Adrenal gland (tissue), 12 donors: Measurements from ENCODE around the gene CAMTA1. TPM values are rescaled to one million over a fixed set of nuclear protein-coding genes. Genes with fewer than 3 reads are reported as not detected.

ENCODE experiments used
- DNase-seq, 7 donors: peaks; one replicate each; pipeline ENCODE4 v3.0.0-alpha.2; 2019 to 2020
- H3K27ac ChIP-seq, 5 donors: fragments of 200-600 bp; sonication (generic) in 4 of 5; 1 replicate in 3 of 5; 2 replicates in 2 of 5; pipeline versions ENCODE4 v1.5.1 to v1.8.0; 2016 to 2020; ENCODE audit warnings: mild to moderate bottlenecking in 1 of 5
- H3K27me3 ChIP-seq: fragments of 200-600 bp; 2 replicates; pipeline ENCODE4 v1.8.0; 2021
- H3K36me3 ChIP-seq, 2 donors: fragments of 200-600 bp; replicated peaks in 1 of 2; 1 replicate in 1 of 2; 2 replicates in 1 of 2; pipeline versions ENCODE4 v1.5.1 to v1.8.0; 2018 to 2022
- H3K4me1 ChIP-seq, 2 donors: fragments of 200-600 bp; replicated peaks in 1 of 2; 1 replicate in 1 of 2; 2 replicates in 1 of 2; pipeline versions ENCODE4 v1.5.1 to v1.8.0; 2018 to 2021
- H3K4me3 ChIP-seq, 4 donors: fragments of 200-600 bp; sonication (generic) in 3 of 4; one replicate each; pipeline ENCODE4 v1.5.1; 2016 to 2018
- H3K9me3 ChIP-seq, 3 donors: fragments of 200-600 bp; sonication (generic) in 1 of 3; replicated peaks in 1 of 3; 1 replicate in 2 of 3; 2 replicates in 1 of 3; pipeline versions ENCODE4 v1.5.1 to v1.8.0; 2016 to 2021
- POLR2A ChIP-seq, 2 donors: fragments of 450-650 bp; IDR thresholded peaks; one replicate each; pipeline ENCODE4 v1.6.1; 2017; ENCODE audit warnings: antibody characterized with exemption in 2 of 2, mild to moderate bottlenecking in 2 of 2, moderate library complexity in 1 of 2
- WGBS, 4 donors: extraction: QIAGEN DNeasy Blood & Tissue Kit in 2 of 4; methylation state at CpG; one replicate each; pipeline versions ENCODE4 v1.1.5 to v1.1.7; 2013 to 2017; 5-methylcytosine and 5-hydroxymethylcytosine counted together
- intact Hi-C, 2 donors: fragments of 100-400 bp; cut with DNase I; formaldehyde crosslinking; loops; one replicate each; pipeline versions ENCODE4 v1.14.1 to v1.15.0; 2022 to 2023
- polyA plus RNA-seq, 3 donors: library from polyadenylated mRNA; stranded (reverse); fragments of 200-250 nt in 2 of 3; fragments of 350-450 nt in 1 of 3; fragmentation: Illumina TruSeq in 1 of 3; extraction: RNeasy Lipid Tissue Mini Kit (QIAGEN cat#74804) in 1 of 3; gene quantifications; one replicate each; pipeline ENCODE4 v1.2.3, GENCODE V29; 2013 to 2014
- total RNA-seq, 9 donors: library from RNA; depleted of rRNA in 4 of 9; stranded (reverse); fragments of >200 nt in 4 of 9; fragments of 120-200 nt in 1 of 9; fragmentation: NEBNext Ultra II Directional in 1 of 9; extraction: Animal tissue kit (Norgen Biotek cat#: 25700) in 1 of 9; gene quantifications; one replicate each; pipeline versions ENCODE4 v1.1.0 to v1.2.4, GENCODE V29; 2013 to 2023
- TF ChIP-seq, protein P1 (sequence below), 6 experiments: fragments of 450-650 bp in 4 of 6; fragments of 200-600 bp in 2 of 6; sonication (generic) in 1 of 6; IDR thresholded peaks; 1 replicate in 5 of 6; 2 replicates in 1 of 6; pipeline versions ENCODE4 v1.5.1 to v1.8.0; 2016 to 2021; ENCODE audit warnings: antibody characterized with exemption in 6 of 6, mild to moderate bottlenecking in 2 of 6, moderate library complexity in 1 of 6
- donor health status: healthy with polysubstance abuse.
- donor health status: Bipolar disorder and iron deficiency.
- donor health status: DM: yes; HTN: yes; CAD: no.
- donor health status: DM: no; HTN: no; CAD: no.
- donor health status: DM: no; HTN: no; CAD: no.
- donor health status: DM: yes; HTN: yes; CAD: no.

The CAMTA1 gene
- total and polyA plus RNA-seq, 12 donors = 62.9 to 141 (median 96.9) TPM

DNA sequence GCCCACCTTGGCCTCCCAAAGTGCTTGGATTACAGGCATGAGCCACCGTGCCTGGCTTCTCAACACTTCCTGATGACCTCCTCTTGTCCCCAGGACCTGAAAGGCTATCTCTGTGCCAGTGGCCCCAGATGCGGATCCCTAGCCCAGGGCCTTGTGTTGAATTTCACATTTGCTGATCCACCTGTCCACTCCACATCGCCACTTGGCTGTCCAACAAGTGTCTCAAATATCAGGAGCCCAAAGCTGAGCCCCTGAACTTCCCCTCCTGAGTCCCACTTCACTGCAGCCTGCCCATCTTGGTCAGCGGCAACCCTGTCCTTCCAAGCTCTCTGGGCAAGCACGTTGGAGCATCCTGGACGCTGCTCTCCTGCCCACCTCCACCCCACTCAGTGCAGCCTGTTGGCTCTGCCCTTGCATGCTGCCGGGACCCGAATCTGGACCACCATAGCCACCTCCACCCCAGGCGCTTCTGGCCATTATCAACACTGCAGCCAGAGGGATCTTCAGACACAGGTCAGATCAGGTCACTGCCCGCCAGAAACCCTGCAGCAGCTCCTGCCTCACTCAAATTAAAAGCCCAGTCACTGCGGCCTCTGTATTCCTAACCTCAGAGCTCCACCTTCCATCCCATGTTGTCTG, 633.3 kb downstream of the CAMTA1 start:
- intact Hi-C loops = no loop called here
- Histone ChIP-seq H3K9me3 (no peaks in the 10 kb centered on the region), H3K4me1 (no peaks in the 10 kb centered on the region), H3K36me3 (no peaks in the 10 kb centered on the region), H3K27ac (no peak overlapping the region), H3K27me3 (no peaks in the 10 kb centered on the region), H3K4me3 (no peak overlapping the region)
- TF ChIP-seq, protein P1, sequence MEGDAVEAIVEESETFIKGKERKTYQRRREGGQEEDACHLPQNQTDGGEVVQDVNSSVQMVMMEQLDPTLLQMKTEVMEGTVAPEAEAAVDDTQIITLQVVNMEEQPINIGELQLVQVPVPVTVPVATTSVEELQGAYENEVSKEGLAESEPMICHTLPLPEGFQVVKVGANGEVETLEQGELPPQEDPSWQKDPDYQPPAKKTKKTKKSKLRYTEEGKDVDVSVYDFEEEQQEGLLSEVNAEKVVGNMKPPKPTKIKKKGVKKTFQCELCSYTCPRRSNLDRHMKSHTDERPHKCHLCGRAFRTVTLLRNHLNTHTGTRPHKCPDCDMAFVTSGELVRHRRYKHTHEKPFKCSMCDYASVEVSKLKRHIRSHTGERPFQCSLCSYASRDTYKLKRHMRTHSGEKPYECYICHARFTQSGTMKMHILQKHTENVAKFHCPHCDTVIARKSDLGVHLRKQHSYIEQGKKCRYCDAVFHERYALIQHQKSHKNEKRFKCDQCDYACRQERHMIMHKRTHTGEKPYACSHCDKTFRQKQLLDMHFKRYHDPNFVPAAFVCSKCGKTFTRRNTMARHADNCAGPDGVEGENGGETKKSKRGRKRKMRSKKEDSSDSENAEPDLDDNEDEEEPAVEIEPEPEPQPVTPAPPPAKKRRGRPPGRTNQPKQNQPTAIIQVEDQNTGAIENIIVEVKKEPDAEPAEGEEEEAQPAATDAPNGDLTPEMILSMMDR (IDR thresholded peaks at IDR 0.05) = no peak
- no peak for TF ChIP-seq POLR2A (IDR thresholded peaks at IDR 0.05)
- 72 to 84% (median 78%) methylated on average over 10 to 11 of the region's 11 CpGs for WGBS, 4 donors
- peak in 5 of 7 donors; percentile 2 to 49 (median 10) for DNase-seq

DNA sequence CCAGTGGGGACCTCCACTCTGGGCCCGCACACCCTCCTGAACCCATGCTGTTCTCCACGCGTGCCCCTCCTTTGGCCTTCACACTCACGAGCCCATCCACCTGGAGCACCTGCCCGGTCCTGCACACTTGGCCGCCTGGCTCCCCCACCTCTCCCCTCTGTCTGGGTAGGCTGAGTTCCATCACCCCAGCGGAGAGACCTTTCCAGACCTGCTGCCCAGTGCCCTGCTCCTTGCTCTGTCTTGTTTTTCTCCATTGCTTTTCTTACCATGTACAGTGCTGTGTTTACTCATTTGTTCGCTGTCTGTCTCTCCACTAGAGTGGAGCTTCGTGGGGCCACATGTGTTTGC, 634.8 kb downstream of the CAMTA1 start:
- Histone ChIP-seq H3K27ac (no peak overlapping the region), H3K4me1 (no peaks in the 10 kb centered on the region), H3K4me3 (no peak overlapping the region), H3K9me3 (no peaks in the 10 kb centered on the region), H3K36me3 (no peaks in the 10 kb centered on the region), H3K27me3 (no peaks in the 10 kb centered on the region)
- intact Hi-C loops = no loop called here
- TF ChIP-seq, protein P1 (IDR thresholded peaks at IDR 0.05) = no peak
- TF ChIP-seq POLR2A (IDR thresholded peaks at IDR 0.05) = no peak
- DNase-seq = peak in 4 of 7 donors; percentile 8 to 27 (median 9)
- WGBS, 4 donors = 68 to 81% (median 74%) methylated on average over 9 of the region's 9 CpGs

DNA sequence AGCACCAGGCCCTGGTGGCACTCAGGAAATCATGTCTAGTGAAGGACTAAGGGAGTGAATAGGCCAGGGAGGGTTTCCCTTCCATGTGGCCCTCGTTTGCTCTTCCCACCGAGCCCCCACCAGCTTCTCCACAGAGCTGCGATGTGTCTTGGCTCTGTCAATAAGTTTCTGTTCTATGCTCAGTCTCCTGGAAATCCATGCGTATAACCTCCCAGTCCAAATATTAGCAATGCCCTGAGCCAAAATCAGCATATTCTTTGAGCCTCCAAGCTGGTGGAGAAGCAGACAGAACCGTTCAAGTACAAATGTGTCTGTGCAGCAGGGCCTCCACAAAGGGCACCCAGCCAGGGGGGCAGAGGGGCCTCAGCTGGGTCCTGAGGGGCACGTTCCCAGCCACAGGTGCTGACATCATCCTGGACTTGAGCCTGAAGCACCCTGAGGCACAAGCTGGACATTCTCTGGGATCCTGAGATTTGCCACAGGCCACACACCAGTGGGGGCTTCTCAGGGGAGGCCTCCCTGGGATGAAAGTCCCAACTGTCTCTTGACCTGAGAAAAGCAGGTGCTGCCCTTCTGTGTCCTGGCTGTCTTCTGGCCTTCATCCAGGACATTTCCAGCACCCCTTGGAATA, 635.3 kb downstream of the CAMTA1 start:
- Histone ChIP-seq H3K9me3 (no peaks in the 10 kb centered on the region), H3K4me3 (no peak overlapping the region), H3K27me3 (no peaks in the 10 kb centered on the region), H3K36me3 (no peaks in the 10 kb centered on the region), H3K27ac (no peak overlapping the region), H3K4me1 (no peaks in the 10 kb centered on the region)
- DNase-seq = peak in 5 of 7 donors; percentile 0 to 9 (median 5)
- 74 to 80% (median 77%) methylated on average over 1 to 6 of the region's 6 CpGs for WGBS, 4 donors
- TF ChIP-seq POLR2A (IDR thresholded peaks at IDR 0.05) = no peak
- TF ChIP-seq, protein P1 (IDR thresholded peaks at IDR 0.05) = no peak
- intact Hi-C loops = no loop called here

DNA sequence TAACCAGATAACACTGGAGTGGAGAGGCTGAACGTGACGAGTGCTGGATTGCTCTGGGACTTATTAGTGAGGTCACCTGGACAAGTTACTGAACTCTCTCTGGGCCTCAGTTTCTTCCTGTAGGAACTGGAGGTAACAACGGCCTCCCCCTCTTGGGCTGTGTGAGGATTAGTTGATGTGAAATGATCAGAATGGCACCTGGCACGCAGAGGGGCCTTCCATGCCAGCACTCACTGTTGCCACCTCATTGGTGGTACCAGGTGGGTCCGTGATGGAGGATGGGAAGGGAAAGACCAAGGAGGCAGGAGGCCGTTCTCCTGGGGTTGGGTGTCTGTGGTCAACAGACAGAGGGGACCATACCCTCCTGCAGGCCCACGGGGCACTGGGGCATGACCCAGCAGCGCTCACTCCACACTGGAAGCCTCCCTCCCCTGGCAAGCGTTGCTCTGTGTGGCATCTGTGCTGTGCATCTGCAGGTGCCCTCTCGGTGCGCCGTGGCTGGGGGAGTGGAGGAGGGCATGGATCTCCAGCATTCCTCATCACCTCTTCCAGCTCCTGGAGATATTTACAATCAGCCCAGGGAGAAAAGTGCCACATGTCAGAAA, 636.3 kb downstream of the CAMTA1 start:
- Histone ChIP-seq H3K4me3 (no peak overlapping the region), H3K27ac (no peak overlapping the region), H3K36me3 (no peaks in the 10 kb centered on the region), H3K4me1 (no peaks in the 10 kb centered on the region), H3K9me3 (no peaks in the 10 kb centered on the region), H3K27me3 (no peaks in the 10 kb centered on the region)
- intact Hi-C loops = no loop called here
- TF ChIP-seq POLR2A (IDR thresholded peaks at IDR 0.05) = no peak
- TF ChIP-seq, protein P1 (IDR thresholded peaks at IDR 0.05) = no peak
- WGBS, 4 donors = 90 to 93% (median 91%) methylated on average over 8 to 12 of the region's 12 CpGs
- peak in 3 of 7 donors; percentile 10 to 13 (median 10) for DNase-seq
